Vein endothelial cell (primary cell): ENCODE measurements around the gene NEUROG2. TPM values are rescaled to one million over a fixed set of nuclear protein-coding genes. Genes with fewer than 3 reads are reported as not detected.

Source experiments
- total RNA-seq: library from RNA; depleted of rRNA; stranded (reverse); fragments of >200 nt; gene quantifications from 2 replicates; pipeline ENCODE4 v1.2.3, GENCODE V29; 2012

The NEUROG2 gene
- not detected in 2 replicates for total RNA-seq

GRCh38 chr4:112516066-112516470, at the start of gene NEUROG2:
Gene NEUROG2, minus strand, starts transcription at chr4:112516180. Its CDS starts 705 bp downstream, at chr4:112515475.

Other genes starting within 250 kb of the NEUROG2 start
- 11.8 and 15.6 TPM in 2 replicates for gene TIFA, start 230.3 kb downstream of the NEUROG2 start, total RNA-seq
- gene ALPK1, start 218.8 kb downstream of the NEUROG2 start, total RNA-seq = 7.5 and 8.5 TPM in 2 replicates
- gene ZGRF1, start 120.7 kb upstream of the NEUROG2 start, total RNA-seq = 8.2 and 17.4 TPM in 2 replicates
- gene LARP7, start 121.0 kb upstream of the NEUROG2 start, total RNA-seq = 17.3 and 25.3 TPM in 2 replicates